ENCODE data around the gene AKIRIN1.

Gene AKIRIN1, protein sequence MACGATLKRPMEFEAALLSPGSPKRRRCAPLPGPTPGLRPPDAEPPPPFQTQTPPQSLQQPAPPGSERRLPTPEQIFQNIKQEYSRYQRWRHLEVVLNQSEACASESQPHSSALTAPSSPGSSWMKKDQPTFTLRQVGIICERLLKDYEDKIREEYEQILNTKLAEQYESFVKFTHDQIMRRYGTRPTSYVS

DNA sequence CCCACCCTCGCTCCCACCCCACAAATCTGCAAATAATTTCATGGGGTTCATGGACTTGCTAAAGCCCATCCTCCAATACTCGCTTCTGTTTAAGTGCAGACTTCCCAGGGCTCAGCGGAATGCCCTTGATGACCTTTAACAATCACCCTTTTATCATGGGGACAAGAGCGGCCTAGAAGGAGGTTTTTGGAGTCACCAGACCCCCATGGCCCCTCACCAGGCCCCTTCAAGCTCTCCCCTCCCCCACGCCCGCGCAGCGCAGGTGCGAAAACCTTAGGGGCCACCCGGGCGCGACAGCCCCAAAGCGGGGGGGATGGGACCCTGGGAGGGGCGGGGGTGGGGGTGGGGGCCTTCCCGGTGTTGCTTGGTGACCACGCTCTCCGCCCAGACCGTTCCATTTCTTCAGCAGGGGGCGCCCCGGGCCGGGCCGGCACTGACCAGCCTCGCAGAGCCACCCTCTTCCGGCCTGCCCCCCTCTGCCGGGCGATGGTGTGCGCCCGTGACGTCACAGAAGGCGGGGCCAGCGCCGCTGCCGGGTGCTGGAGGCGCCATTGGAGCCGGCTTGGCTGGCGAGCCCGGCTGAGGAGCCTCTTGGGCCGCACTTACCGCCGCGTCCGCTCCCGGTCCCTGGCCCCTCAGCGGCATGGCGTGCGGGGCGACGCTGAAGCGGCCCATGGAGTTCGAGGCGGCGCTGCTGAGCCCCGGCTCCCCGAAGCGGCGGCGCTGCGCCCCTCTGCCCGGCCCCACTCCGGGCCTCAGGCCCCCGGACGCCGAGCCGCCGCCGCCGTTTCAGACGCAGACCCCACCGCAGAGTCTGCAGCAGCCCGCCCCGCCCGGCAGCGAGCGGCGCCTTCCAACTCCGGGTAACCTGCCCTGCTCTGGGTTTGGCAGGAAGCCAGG is at the start of gene AKIRIN1:
TSS of gene AKIRIN1 (plus strand) at position 539 of the 900 bp plus-strand sequence. CDS start at position 644, 105 bp downstream.
- TF ChIP-seq, protein P1, sequence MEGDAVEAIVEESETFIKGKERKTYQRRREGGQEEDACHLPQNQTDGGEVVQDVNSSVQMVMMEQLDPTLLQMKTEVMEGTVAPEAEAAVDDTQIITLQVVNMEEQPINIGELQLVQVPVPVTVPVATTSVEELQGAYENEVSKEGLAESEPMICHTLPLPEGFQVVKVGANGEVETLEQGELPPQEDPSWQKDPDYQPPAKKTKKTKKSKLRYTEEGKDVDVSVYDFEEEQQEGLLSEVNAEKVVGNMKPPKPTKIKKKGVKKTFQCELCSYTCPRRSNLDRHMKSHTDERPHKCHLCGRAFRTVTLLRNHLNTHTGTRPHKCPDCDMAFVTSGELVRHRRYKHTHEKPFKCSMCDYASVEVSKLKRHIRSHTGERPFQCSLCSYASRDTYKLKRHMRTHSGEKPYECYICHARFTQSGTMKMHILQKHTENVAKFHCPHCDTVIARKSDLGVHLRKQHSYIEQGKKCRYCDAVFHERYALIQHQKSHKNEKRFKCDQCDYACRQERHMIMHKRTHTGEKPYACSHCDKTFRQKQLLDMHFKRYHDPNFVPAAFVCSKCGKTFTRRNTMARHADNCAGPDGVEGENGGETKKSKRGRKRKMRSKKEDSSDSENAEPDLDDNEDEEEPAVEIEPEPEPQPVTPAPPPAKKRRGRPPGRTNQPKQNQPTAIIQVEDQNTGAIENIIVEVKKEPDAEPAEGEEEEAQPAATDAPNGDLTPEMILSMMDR (IDR thresholded peaks at IDR 0.05; ENCODE audit: insufficient read depth, missing control alignments): no peak
- FAIRE-seq (no peak), DNase-seq (ENCODE audit: insufficient read length, low spot score) (peak; percentile 84)

GRCh38 chr1:38941527-38942019 is 49.5 kb upstream of the AKIRIN1 start, which contains the start of gene RHBDL2:
RHBDL2 (minus strand) TSS chr1:38941830; CDS start chr1:38919212, 22,618 bp downstream.
- TF ChIP-seq, protein P1 (IDR thresholded peaks at IDR 0.05; ENCODE audit: insufficient read depth, missing control alignments): no peak
- DNase-seq (ENCODE audit: insufficient read length, low spot score): no peak
- no peak for FAIRE-seq

DNA sequence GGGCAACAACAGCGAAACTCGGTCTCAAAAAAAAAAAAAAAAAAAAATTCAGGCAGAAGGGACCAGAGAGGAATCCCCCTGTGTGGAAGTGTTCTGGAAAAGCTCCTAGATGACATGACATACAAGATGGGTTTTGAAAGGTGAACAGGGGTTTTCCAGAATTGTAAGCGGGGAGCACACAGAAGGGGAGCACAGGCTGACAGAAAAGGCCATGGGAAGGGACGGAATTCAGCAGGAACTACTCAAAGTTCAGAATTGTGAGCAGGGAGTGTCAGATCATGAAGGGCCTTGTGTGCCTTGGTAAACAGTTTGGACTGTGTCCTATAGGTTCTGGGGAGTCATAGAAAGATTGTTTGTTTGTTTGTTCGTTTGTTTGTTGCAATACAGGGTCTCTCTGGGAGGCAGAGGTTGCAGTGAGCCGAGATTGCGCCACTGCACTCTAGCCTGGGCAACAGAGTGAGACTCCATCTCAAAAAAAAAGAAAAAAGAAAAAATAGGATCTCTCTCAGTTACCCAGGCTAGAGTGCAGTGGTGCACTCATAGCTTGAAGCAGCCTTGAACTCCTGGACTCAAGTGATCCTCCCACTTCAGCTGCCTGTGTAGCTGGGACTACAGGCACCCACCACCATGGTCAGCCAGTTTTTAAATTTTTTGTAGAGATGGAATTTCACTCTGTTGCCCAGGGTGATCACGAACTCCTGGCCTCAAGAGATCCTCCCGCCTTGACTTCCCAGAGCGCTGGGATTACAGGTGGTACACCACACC is 48.2 kb upstream of the AKIRIN1 start:
- DNase-seq (ENCODE audit: insufficient read length, low spot score): no peak
- TF ChIP-seq, protein P1 (IDR thresholded peaks at IDR 0.05; ENCODE audit: insufficient read depth, missing control alignments): no peak
- no peak for FAIRE-seq

DNA sequence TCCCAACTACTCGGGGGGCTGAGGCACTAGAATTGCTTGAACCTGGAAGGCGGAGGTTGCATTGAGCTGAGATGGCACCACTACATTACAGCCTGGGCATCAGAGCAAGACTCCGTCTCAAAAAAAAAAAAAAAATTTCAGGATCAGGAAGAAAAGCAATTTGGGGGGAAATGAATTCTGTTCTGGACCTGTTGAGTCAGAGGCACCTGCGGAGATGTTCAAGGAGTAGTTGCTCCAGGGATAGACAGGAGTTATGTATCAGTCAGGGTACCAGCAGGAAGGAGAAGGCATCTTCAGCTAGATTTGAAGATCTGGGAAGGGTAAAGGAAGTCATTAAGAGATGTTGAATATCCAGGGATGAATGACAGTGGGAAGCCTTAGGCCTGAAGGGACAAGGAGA is 46.5 kb upstream of the AKIRIN1 start:
- FAIRE-seq (no peak), DNase-seq (ENCODE audit: insufficient read length, low spot score) (no peak)
- TF ChIP-seq, protein P1 (IDR thresholded peaks at IDR 0.05; ENCODE audit: insufficient read depth, missing control alignments): no peak

- FAIRE-seq: no peak
- TF ChIP-seq, protein P1 (IDR thresholded peaks at IDR 0.05; ENCODE audit: insufficient read depth, missing control alignments): no peak
Measured at GRCh38 chr1:38950553-38950952, 40.5 kb upstream of the AKIRIN1 start.

GRCh38 chr1:38953433-38953860 is 37.6 kb upstream of the AKIRIN1 start:
- no peak for FAIRE-seq
- no peak for DNase-seq (ENCODE audit: insufficient read length, low spot score)
- TF ChIP-seq, protein P1 (IDR thresholded peaks at IDR 0.05; ENCODE audit: insufficient read depth, missing control alignments): no peak

More at GRCh38 chr1:38950553-38950952, 40.5 kb upstream of the AKIRIN1 start:
- DNase-seq (ENCODE audit: insufficient read length, low spot score): no peak
